Hematopoietic multipotent progenitor cell treated with erythropoietin and hydrocortisone succinate and interleukin-3 and kit ligand, for 6 days (in vitro differentiated cells): Measurements from ENCODE around the gene IL21R.
"Not testable (repeated sequence)": the region's sequence is repeated elsewhere in the genome, so short reads cannot be mapped to it uniquely, and the experiment has no call there.

Source experiments
- DNase-seq: peaks from one replicate; pipeline ENCODE4 v3.0.0-alpha.2; 2015

IL21R gene

DNA sequence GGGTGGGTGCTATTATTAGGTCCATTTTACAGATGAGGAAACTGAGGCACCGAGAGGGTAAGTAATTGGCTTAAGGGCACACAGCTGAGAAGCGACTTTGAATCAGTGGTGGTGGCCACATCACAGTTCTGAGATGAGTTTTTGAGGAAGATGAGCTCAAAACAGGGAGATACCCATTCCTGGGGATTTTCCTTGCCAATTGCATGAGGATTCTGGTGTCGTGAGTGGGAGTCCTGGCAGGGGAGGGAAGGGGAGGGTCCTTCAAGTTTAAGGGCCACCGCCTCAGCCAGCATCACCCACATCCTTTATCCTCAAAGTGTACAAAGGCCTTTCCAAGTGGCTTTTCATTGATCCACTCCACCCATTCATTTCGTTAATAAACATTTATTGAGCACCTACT lies 45.3 kb downstream of the IL21R start:
- DNase-seq, result no peak

DNA sequence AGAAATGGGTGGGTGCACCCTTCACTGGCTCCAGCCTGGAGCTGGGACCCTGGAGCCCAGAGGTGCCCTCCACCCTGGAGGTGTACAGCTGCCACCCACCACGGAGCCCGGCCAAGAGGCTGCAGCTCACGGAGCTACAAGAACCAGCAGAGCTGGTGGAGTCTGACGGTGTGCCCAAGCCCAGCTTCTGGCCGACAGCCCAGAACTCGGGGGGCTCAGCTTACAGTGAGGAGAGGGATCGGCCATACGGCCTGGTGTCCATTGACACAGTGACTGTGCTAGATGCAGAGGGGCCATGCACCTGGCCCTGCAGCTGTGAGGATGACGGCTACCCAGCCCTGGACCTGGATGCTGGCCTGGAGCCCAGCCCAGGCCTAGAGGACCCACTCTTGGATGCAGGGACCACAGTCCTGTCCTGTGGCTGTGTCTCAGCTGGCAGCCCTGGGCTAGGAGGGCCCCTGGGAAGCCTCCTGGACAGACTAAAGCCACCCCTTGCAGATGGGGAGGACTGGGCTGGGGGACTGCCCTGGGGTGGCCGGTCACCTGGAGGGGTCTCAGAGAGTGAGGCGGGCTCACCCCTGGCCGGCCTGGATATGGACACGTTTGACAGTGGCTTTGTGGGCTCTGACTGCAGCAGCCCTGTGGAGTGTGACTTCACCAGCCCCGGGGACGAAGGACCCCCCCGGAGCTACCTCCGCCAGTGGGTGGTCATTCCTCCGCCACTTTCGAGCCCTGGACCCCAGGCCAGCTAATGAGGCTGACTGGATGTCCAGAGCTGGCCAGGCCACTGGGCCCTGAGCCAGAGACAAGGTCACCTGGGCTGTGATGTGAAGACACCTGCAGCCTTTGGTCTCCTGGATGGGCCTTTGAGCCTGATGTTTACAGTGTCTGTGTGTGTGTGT lies 46.8 kb downstream of the IL21R start:
- no peak for DNase-seq

GRCh38 chr16:27449434-27450195 lies 47.6 kb downstream of the IL21R start:
- no peak for DNase-seq

DNA sequence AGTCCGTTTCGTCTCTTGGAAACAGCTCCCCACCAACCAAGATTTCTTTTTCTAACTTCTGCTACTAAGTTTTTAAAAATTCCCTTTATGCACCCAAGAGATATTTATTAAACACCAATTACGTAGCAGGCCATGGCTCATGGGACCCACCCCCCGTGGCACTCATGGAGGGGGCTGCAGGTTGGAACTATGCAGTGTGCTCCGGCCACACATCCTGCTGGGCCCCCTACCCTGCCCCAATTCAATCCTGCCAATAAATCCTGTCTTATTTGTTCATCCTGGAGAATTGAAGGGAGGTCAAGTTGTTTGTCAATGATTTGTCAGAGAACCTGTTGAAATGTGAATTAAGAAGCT lies 48.2 kb downstream of the IL21R start:
- no peak for DNase-seq

- DNase-seq, result peak; percentile 12
Measured at GRCh38 chr16:27452569-27453493, 50.9 kb downstream of the IL21R start.

GRCh38 chr16:27453494-27453825 lies 51.5 kb downstream of the IL21R start:
- no peak for DNase-seq

DNA sequence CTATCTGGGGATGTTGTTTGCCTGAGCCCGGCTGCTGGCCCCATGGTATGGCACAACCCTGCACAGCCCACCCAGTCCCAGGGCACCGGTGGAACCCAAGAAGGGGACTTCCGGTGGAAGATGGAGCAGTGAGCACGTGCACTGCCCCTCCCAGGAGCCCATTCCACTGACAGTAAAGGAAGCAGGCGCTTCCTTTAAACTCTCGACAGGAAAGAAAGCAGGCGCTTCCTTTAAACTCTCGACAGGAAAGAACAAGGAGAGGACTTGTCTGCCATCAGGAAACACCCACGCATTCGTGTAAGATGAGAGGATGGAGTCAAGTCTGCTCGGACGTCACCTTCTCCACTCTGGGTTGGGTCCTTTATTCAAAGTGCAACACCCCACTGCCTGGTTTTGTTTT lies 53.7 kb downstream of the IL21R start:
- DNase-seq, result no peak

- DNase-seq, result not testable (repeated sequence)
Measured at GRCh38 chr16:27457605-27457900, 55.6 kb downstream of the IL21R start.

GRCh38 chr16:27458258-27458657 lies 56.3 kb downstream of the IL21R start:
- no peak for DNase-seq

- no peak for DNase-seq
Measured at GRCh38 chr16:27458987-27459688, 57.2 kb downstream of the IL21R start.

DNA sequence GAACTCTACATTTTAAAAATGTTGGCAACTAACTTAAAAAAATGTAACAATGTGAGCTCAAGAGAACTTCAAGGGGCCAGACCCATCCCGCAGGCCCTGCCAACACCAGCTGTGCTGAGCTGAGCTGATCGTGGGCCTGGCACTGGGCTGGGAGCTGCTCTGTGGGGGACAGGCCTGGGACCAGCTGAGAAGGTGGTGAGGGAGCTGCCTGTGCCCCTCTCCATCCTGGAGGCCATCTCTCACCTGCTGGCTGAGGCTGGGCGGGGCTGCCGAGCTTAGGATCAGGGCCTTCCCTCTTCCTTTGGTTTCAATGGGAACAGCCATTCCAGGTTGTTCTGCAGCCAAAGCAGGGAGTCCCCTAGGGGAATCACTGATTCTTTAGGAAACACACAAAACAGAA lies 58.2 kb downstream of the IL21R start:
- no peak for DNase-seq

DNA sequence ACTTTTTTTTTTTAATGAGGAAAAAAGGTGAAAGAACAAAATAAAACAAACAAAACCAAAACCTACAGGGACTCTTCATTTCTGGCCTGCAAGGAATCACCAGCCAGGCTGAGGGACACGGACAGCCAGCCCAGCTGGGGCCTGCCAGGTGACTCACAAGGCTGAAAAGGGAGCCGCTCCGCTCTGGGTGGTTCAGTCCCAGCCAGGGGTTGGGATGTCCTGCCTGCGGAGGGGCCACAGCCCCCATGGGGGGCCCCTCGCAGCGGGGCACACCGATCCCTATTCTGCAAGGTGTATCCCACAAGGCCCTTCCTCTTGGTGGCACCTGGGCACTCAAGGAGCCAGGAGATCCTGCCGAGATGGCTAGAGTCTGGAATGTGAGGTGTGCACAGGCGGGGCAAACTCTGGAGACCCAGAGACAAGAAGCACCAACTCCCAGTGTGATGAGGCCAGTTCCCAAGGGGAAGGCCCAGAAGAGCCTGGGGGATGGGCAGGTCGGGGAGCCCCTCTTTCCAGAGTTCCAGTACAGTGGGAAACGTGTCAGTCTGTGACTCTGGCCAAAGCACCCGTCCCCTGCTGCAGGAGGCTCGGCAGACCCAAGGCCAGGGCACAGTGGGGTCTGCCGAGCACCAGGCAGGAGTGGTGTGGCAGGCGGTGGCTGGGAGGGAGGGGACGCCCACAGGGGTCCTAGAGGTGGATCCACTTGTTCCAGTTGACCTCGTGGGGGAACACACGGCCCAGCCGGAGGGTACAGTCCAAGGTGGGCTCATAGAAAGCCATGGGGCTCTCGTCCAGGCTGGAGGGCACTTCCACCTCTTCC lies 58.9 kb downstream of the IL21R start:
- no peak for DNase-seq

GRCh38 chr16:27461483-27462171 lies 59.7 kb downstream of the IL21R start:
- DNase-seq, result no peak

- no peak for DNase-seq
Measured at GRCh38 chr16:27462200-27462845, 60.3 kb downstream of the IL21R start.

- DNase-seq, result no peak
Measured at GRCh38 chr16:27462846-27463682, 61.1 kb downstream of the IL21R start.

GRCh38 chr16:27463741-27464591 lies 62.0 kb downstream of the IL21R start:
- DNase-seq, result no peak

- no peak for DNase-seq
Measured at GRCh38 chr16:27464626-27465482, 62.9 kb downstream of the IL21R start.

GRCh38 chr16:27465483-27465879 lies 63.5 kb downstream of the IL21R start:
- DNase-seq, result no peak
